Activated naive CD8-positive, alpha-beta T cell treated with anti-CD3 and anti-CD28 coated beads for 36 hours (primary cell): Measurements from ENCODE around the gene RLN3. TPM values are rescaled to one million over a fixed set of nuclear protein-coding genes. Genes with fewer than 3 reads are reported as not detected.
"Not testable (repeated sequence)": the region's sequence is repeated elsewhere in the genome, so short reads cannot be mapped to it uniquely, and the experiment has no call there.

Experiments used
- DNase-seq: peaks from one replicate; pipeline ENCODE4 v3.0.0; 2021
- H3K27ac Mint-ChIP-seq: one replicate; pipeline ENCODE4 v1.8.0; 2022; ENCODE audit warnings: mild to moderate bottlenecking, moderate library complexity, mixed read lengths
- H3K27me3 Mint-ChIP-seq: one replicate; pipeline ENCODE4 v1.8.0; 2022; ENCODE audit warnings: mild to moderate bottlenecking, mixed read lengths
- H3K36me3 Mint-ChIP-seq: one replicate; pipeline ENCODE4 v1.8.0; 2021; ENCODE audit warnings: mild to moderate bottlenecking, mixed read lengths
- H3K4me1 Mint-ChIP-seq: one replicate; pipeline ENCODE4 v1.8.0; 2021; ENCODE audit warnings: mixed read lengths
- H3K4me3 Mint-ChIP-seq: one replicate; pipeline ENCODE4 v1.8.0; 2022; ENCODE audit warnings: mild to moderate bottlenecking, moderate library complexity, mixed read lengths
- H3K9me3 Mint-ChIP-seq: one replicate; pipeline ENCODE4 v1.8.0; 2022; ENCODE audit warnings: mixed read lengths
- total RNA-seq, 2 experiments: library from RNA; stranded (reverse); gene quantifications; one replicate each; pipeline ENCODE4 v1.2.3, GENCODE V29; 2021

Gene RLN3
- total RNA-seq, 2 experiments from 2014 or later: not detected

GRCh38 chr19:14003251-14004055, 24.5 kb upstream of the RLN3 start:
- Mint-ChIP-seq H3K36me3 (peaks cover 25% of the 10 kb centered on the region), H3K4me1 (peaks cover 48% of the 10 kb centered on the region), H3K9me3 (peaks cover 8% of the 10 kb centered on the region), H3K4me3 (peak overlapping the region; percentile 70), H3K27ac (peak overlapping the region; percentile 98), H3K27me3 (no peaks in the 10 kb centered on the region)
- no peak for DNase-seq

- Mint-ChIP-seq H3K4me1 (peaks cover 48% of the 10 kb centered on the region), H3K36me3 (peaks cover 12% of the 10 kb centered on the region), H3K9me3 (peaks cover 3% of the 10 kb centered on the region), H3K27me3 (no peaks in the 10 kb centered on the region), H3K27ac (peak overlapping the region; percentile 90), H3K4me3 (peak overlapping the region; percentile 85)
- no peak for DNase-seq
These were observed 23.2 kb upstream of the RLN3 start for GRCh38 chr19:14004619-14005348.

- Mint-ChIP-seq H3K27me3 (no peaks in the 10 kb centered on the region), H3K9me3 (no peaks in the 10 kb centered on the region), H3K4me1 (peaks cover 45% of the 10 kb centered on the region), H3K4me3 (peak overlapping the region; percentile 92), H3K36me3 (peaks cover 5% of the 10 kb centered on the region), H3K27ac (peak overlapping the region; percentile 99)
- peak; percentile 90 for DNase-seq
These were observed 22.4 kb upstream of the RLN3 start for GRCh38 chr19:14005349-14006084.

GRCh38 chr19:14006085-14006765, 21.7 kb upstream of the RLN3 start, which contains the start of gene RFX1:
TSS of gene RFX1 (minus strand) at chr19:14006320. CDS start at chr19:13993843, 12,477 bp downstream.
- Mint-ChIP-seq H3K27me3 (no peaks in the 10 kb centered on the region), H3K27ac (peak within 1 kb of the TSS; percentile 99), H3K9me3 (no peaks in the 10 kb centered on the region), H3K4me1 (peaks cover 40% of the 10 kb centered on the region), H3K36me3 (no peaks in the 10 kb centered on the region), H3K4me3 (peak within 1 kb of the TSS; percentile 92)
- peak; percentile 100 for DNase-seq

GRCh38 chr19:14006766-14007562, 21.0 kb upstream of the RLN3 start:
- Mint-ChIP-seq H3K4me1 (peaks cover 35% of the 10 kb centered on the region), H3K27ac (peak overlapping the region; percentile 99), H3K36me3 (no peaks in the 10 kb centered on the region), H3K27me3 (no peaks in the 10 kb centered on the region), H3K4me3 (peak overlapping the region; percentile 92), H3K9me3 (no peaks in the 10 kb centered on the region)
- no peak for DNase-seq

GRCh38 chr19:14012378-14012915, 15.5 kb upstream of the RLN3 start:
- no peak overlapping the region for H3K4me3 Mint-ChIP-seq
- H3K4me1 Mint-ChIP-seq: peaks cover 3% of the 10 kb centered on the region
- no peak overlapping the region for H3K27ac Mint-ChIP-seq
- no peak for DNase-seq
- H3K9me3 Mint-ChIP-seq: no peaks in the 10 kb centered on the region
- H3K27me3 Mint-ChIP-seq: no peaks in the 10 kb centered on the region
- H3K36me3 Mint-ChIP-seq: no peaks in the 10 kb centered on the region

- no peaks in the 10 kb centered on the region for H3K36me3 Mint-ChIP-seq
- H3K4me3 Mint-ChIP-seq: no peak overlapping the region
- DNase-seq: no peak
- H3K4me1 Mint-ChIP-seq: peaks cover 5% of the 10 kb centered on the region
- no peaks in the 10 kb centered on the region for H3K27me3 Mint-ChIP-seq
- no peaks in the 10 kb centered on the region for H3K9me3 Mint-ChIP-seq
- no peak overlapping the region for H3K27ac Mint-ChIP-seq
These were observed 12.4 kb upstream of the RLN3 start for GRCh38 chr19:14015524-14016035.

GRCh38 chr19:14019100-14019499, 8.8 kb upstream of the RLN3 start:
- Mint-ChIP-seq H3K36me3 (no peaks in the 10 kb centered on the region), H3K9me3 (no peaks in the 10 kb centered on the region), H3K4me1 (peaks cover 11% of the 10 kb centered on the region), H3K4me3 (no peak overlapping the region), H3K27ac (no peak overlapping the region), H3K27me3 (no peaks in the 10 kb centered on the region)
- no peak for DNase-seq

- H3K4me3 Mint-ChIP-seq, H3K36me3 Mint-ChIP-seq, H3K9me3 Mint-ChIP-seq, DNase-seq, H3K27me3 Mint-ChIP-seq, H3K27ac Mint-ChIP-seq: not testable (repeated sequence)
- H3K4me1 Mint-ChIP-seq: peaks cover 11% of the 10 kb centered on the region
These were observed 8.2 kb upstream of the RLN3 start for GRCh38 chr19:14019739-14020138.

GRCh38 chr19:14021474-14021873, 6.5 kb upstream of the RLN3 start:
- peaks cover 8% of the 10 kb centered on the region for H3K4me1 Mint-ChIP-seq
- H3K36me3 Mint-ChIP-seq: no peaks in the 10 kb centered on the region
- DNase-seq: no peak
- no peaks in the 10 kb centered on the region for H3K27me3 Mint-ChIP-seq
- H3K4me3 Mint-ChIP-seq: no peak overlapping the region
- H3K9me3 Mint-ChIP-seq: no peaks in the 10 kb centered on the region
- no peak overlapping the region for H3K27ac Mint-ChIP-seq

- peaks cover 8% of the 10 kb centered on the region for H3K4me1 Mint-ChIP-seq
- H3K9me3 Mint-ChIP-seq: no peaks in the 10 kb centered on the region
- H3K27me3 Mint-ChIP-seq: no peaks in the 10 kb centered on the region
- H3K27ac Mint-ChIP-seq: no peak overlapping the region
- no peak overlapping the region for H3K4me3 Mint-ChIP-seq
- no peak for DNase-seq
- no peaks in the 10 kb centered on the region for H3K36me3 Mint-ChIP-seq
These were observed 5.5 kb upstream of the RLN3 start for GRCh38 chr19:14022469-14022868.

GRCh38 chr19:14023404-14024235, 4.3 kb upstream of the RLN3 start:
- Mint-ChIP-seq H3K9me3 (no peaks in the 10 kb centered on the region), H3K27ac (no peak overlapping the region), H3K4me1 (peaks cover 8% of the 10 kb centered on the region), H3K27me3 (no peaks in the 10 kb centered on the region), H3K4me3 (no peak overlapping the region), H3K36me3 (no peaks in the 10 kb centered on the region)
- DNase-seq: no peak

- not testable (repeated sequence) for H3K9me3 Mint-ChIP-seq
- peaks cover 15% of the 10 kb centered on the region for H3K4me1 Mint-ChIP-seq
These were observed 1.2 kb upstream of the RLN3 start for GRCh38 chr19:14026652-14027192.

More at GRCh38 chr19:14026652-14027192, 1.2 kb upstream of the RLN3 start:
- not testable (repeated sequence) for DNase-seq, H3K27ac Mint-ChIP-seq, H3K36me3 Mint-ChIP-seq, H3K27me3 Mint-ChIP-seq, H3K4me3 Mint-ChIP-seq
